ENCODE data around the gene CCT2.

Gene CCT2

GRCh38 chr12:69644511-69644910 lies 59.3 kb downstream of the CCT2 start:
- DNase-seq (ENCODE audit: low spot score), result no peak

DNA sequence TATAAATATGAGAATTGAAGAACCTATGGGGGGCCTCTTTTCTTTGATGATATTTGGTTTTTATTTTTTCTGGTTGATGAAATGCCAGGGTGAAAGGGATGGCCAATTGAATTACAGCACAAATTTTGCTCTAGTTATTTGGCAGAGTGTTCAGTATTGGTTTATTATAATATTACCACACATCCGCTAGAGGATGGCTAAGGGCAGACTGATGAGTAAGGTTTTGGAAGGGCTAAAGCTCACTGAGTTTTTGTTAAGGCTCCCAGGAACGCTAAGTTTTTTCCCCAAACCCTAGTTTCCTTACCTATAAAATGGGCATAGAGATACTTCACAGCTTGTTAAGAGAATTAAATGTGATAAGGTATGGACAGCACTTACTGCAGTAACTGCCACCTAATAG lies 59.8 kb downstream of the CCT2 start:
- DNase-seq (ENCODE audit: low spot score), result no peak

GRCh38 chr12:69647178-69647577 lies 61.9 kb downstream of the CCT2 start:
- no peak for DNase-seq (ENCODE audit: low spot score)

GRCh38 chr12:69648476-69648875 lies 63.2 kb downstream of the CCT2 start:
- no peak for DNase-seq (ENCODE audit: low spot score)

DNA sequence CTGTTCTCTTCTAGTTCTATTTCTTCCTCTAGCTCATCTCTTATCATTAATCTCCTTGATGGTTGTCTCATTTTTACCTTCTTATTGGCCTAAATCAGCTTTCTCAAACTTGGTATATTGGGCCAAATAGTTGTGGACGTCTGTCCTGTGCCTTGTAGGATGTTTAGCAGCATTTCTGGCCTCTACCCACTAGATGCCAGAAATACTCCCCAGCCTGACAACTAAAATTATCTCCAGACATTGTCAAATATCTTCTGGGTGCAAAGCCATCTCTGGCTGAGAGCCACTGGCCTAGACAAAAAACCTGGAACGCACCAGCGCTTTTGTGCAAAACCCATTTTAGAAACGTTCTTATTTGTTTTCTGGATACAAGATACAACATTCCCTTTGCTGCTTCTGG lies 64.3 kb downstream of the CCT2 start:
- DNase-seq (ENCODE audit: low spot score), result no peak
